Brain pericyte (primary cell): ENCODE results near the gene ANXA8.
"Not testable (repeated sequence)": the region's sequence is repeated elsewhere in the genome, so short reads cannot be mapped to it uniquely, and the experiment has no call there.

Experiments
- DNase-seq: peaks from one replicate; pipeline ENCODE4 v3.0.0-alpha.2; 2012; ENCODE audit warnings: low read depth, low spot score

The ANXA8 gene, protein sequence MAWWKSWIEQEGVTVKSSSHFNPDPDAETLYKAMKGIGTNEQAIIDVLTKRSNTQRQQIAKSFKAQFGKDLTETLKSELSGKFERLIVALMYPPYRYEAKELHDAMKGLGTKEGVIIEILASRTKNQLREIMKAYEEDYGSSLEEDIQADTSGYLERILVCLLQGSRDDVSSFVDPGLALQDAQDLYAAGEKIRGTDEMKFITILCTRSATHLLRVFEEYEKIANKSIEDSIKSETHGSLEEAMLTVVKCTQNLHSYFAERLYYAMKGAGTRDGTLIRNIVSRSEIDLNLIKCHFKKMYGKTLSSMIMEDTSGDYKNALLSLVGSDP

DNA sequence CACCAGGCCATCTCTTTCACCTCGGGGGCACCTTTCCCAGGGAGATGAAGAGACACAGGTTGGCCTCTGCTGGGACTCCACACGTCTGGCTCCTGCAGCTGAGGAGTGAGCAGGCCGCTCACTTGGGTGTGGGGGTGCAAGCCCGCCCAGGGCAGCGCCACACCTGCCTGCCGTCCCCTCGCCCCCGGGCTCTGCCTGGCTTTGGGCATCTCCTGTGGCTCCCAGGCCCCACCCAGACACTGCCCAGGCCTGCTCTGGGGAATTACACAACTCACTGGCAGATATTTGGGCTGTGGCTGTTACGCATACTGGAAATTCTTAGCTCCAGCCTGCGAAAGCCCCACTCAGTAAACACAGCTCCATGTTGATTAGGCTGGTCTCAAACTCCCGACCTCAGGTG, at the start of gene ANXA8:
ANXA8 (minus strand) TSS at position 193 of the 400 bp plus-strand sequence; CDS start at position 11, 182 bp downstream.
- DNase-seq = not testable (repeated sequence)

DNA sequence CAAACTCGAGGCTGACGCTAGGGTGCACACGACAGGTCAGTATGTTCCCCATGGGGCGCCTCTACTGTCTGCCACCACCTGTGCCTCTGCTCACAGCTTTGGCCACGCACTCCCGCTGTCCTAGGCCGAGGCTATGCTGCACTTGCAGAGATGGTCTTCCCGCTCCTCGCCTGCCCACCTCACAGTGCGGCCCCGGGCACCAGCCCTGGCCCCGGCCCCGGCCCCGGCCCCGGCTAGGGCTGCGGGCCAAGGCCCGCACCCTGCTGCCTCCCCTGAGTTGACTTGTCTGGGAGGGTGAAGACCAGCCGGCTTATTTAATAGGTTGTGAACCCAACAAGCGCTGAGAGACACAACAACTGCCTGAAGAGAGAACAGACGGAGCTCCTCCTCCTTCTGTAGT, 39.6 kb upstream of the ANXA8 start, which contains the start of gene AGAP9:
AGAP9 (minus strand) TSS at position 164 of the 400 bp plus-strand sequence; CDS start at position 52, 112 bp downstream.
- DNase-seq = not testable (repeated sequence)

DNA sequence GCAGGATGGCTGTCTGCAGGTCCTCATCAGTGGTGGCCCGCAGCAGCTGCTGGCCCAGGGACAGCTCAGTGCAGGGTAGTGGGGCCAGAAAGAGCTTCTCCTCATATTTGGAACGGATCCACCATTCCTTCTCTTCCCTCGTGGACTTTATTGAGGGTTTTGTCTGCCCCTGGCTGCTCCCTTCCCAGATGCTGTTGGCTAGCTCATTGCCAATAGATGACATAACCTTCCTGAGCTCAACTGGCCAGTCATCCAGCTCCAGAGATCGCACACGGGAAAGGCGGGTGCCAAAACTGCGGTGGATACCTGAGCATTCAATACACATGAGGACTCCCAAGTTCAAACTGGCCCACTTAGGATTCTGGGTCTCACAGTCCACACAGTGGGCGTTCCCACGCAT, 18.4 kb upstream of the ANXA8 start:
- not testable (repeated sequence) for DNase-seq

DNA sequence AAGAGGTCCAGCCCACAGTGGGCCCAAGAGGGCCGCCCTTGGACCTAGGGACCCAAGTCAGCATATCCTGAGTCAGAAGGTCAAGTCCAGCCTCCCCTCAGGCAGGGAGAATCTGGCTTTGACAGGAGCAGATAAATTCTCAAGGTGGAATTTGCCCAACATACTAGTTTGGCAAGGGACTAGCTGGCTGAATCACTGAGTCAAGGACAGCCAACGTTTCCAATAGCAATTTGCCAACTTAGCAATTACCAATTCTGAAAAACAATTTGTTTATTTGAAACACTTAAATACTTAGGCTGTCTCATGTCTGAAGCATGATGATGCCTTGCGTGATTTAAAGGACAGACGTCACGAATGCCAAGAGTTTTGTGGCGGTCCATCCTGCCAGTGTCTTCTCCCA, 10.3 kb upstream of the ANXA8 start:
- DNase-seq = not testable (repeated sequence)

DNA sequence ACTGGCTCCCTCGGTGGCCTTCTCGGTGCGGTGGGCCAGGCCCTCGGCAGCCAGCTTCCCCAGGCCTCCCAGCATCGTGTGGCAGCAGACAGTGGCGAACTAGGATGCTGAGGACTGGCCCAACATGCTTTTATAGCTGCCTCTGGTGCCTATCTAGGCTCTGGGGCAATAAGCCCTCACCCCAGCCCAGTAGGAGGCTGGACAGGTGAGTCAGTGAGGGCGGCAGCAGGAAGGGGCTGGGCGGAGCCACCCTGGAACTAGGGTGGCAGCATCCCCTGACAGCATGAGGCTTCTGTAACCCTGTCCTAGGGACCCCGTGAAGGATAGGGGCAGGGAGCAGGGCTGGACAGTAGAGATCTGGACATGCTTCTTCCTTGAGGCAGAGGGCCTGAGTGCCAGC, 7.7 kb upstream of the ANXA8 start, which contains the start of gene FAM25G:
FAM25G (minus strand) TSS at position 101 of the 400 bp plus-strand sequence; CDS start at position 75, 26 bp downstream.
- not testable (repeated sequence) for DNase-seq

DNA sequence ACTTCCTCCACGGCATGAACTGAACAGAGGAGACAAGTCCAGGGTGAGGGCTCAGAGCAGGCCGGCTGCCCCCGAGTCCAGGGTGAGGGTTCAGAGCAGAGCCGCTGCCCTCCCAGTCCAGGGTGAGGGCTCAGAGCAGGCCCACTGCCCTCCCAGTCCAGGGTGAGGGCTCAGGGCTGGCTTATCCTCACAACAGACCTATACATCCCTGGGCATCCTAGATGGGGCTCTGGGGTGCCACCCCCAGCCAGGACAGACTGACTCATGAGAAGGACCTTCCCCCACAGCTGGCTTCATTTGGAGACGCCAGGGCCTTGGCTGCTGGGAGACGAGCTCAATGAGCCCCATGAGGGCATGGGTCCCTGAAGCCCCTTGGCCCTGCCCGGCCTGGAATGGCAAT, 5.7 kb upstream of the ANXA8 start:
- DNase-seq = not testable (repeated sequence)

DNA sequence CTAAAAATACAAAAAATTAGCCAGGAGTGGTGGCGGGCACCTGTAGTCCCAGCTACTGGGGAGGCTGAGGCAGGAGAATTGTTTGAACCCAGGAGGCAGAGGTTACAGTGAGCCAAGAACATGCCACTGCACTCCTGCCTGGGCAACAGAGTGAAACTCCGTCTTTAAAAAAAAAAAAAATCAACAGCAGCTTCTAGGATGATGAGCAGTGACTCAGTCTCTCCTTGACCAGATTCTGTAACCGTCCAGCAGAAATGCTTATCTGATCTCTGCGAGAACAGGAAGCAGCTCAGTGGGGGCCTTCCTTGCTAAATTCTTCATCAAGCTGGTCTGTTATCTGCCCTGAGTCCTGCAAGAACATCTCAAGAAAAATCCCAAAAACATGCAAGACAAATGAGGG, 2.0 kb upstream of the ANXA8 start:
- DNase-seq = not testable (repeated sequence)

DNA sequence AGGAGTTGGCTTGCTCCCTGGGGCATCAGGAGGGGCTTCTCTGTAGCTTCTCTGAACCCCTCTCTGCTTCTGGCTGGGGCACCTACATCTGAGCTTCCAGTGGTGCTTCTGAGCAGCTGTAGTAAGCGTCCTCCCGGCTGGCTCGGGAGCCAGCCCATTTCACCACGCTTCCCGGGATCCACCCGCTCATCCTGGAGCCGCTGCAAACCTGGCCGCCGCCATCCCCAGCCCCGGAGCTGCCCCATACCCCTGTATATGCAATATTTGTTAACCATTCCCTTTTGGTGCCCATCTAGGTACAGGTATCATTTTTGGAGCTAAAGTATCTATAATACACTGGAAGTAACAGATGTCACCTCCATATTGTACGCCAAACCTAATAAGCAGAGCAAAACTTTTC, 871 bp upstream of the ANXA8 start:
- not testable (repeated sequence) for DNase-seq

DNA sequence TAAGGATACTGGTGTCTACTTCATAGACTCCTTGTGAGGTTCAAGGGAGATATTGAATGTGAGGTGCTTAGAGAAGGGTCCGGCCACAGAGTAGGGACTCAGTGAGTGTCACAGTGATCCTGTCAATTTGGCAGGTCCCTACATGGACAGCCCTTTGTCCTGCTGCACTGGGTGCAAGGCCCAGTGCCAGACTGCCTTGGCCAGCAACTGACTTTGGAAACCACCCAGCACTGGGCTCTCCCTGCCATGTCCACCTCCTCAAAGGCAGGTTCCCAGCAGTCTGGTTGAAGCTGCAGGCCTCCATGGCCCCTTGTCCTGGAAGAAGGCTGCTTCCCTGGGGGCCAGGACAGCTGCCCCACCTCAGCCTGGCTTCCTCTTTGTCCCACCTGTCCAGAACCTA, 1.5 kb downstream of the ANXA8 start:
- not testable (repeated sequence) for DNase-seq

DNA sequence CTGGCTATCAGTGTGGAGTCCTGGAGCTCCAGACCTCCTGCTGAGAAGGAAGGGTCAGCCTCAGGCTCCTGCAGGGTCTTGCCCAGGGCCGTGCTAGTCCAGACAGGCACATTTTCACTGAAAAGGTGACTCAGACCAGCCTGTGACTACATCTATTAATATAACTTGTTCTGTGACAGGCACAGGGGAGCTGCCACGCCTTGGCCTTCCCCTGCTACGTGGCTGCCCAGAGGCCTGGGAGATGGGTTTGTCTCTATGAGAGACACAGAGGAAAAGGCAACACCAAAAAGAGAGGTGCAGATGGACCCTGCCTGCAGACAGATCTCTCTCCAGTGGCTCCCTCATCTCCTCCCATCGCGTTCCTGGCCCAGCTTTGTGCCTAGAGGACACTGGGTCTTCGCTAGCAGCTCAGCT, 2.1 kb downstream of the ANXA8 start:
- DNase-seq = not testable (repeated sequence)

DNA sequence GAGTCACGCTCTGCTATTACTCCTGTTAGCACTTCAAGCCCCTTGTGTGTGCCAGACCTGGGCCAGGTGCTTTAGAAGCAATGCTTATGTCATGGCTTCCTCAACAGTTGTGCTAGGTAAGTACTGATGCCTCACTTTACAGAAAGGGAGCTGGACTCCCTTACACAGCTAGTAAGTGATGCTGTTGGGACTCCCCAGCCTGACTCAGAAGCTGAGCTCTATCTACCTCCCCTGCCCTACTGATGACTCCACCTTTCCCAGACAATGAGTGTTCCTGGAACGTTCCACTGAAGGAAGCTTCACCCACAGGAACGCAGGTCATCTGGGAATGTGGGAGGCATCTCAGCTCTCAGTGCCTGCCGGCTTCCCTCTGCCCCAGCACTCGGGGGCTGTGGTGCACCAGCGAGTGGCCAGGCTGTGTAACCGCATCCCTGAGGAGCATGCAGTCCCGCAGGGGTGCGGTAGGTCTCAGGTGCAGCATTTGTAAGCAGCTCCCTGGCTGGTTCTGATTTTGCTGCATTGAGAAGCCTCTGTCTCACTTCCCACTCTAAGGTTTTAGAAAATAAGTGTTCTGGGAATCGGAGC, 2.6 kb downstream of the ANXA8 start:
- DNase-seq = not testable (repeated sequence)

DNA sequence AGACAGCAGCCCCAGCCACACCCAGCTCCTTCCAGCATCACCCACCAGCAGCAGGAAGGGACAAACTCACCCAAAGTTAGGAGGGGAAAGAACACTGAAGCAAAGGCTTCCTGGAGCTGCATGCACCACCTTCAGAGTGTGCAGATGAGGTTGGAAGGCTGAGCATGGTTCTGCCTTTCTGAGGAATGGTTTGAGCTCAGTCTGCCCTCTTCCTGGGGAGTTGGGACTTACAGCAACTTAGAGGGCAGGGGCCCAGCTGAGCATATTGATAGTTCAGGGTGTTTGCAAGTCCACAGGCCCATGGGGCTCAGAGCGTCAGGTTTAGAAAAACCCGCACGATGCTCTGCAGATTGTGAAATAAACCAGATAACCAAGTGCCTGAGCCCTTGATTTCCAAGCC, 3.8 kb downstream of the ANXA8 start:
- not testable (repeated sequence) for DNase-seq

DNA sequence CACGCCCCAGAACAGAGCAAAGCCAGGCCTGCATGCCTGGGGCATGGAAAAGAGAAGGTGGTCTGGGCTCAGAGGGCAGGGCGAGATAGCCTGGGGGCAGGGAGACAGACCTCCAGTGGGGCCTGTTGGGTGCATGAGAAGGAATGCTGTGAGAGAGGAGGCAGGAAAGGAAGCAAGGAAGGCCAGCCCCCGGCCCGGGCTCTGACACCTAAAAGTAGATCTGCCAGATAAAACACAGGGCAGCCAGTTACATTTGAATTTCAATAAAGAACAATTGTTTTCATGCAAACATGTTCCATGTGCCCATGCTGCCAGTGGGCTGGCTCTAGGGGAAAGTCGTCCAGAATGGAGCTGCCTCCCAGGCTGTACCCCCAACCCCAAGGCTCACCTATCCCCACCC, 5.8 kb downstream of the ANXA8 start:
- DNase-seq = not testable (repeated sequence)

DNA sequence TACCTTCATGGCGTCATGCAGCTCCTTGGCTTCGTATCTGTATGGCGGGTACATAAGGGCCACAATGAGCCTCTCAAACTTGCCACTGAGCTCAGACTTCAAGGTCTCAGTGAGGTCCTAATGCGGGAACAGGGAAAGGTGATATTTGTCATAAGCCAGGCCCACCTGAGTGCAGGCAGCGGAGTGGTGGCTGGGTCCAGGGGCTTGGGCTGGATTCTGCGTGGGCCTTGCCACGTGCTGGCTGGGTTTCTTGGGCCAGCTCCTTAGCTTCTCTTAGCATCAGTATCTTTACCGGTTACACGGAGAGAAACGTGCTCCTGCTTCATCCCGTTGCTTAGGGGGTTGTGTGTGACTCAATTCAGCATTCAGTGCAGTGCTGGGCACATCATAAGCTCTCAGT, 6.8 kb downstream of the ANXA8 start:
- DNase-seq = not testable (repeated sequence)

DNA sequence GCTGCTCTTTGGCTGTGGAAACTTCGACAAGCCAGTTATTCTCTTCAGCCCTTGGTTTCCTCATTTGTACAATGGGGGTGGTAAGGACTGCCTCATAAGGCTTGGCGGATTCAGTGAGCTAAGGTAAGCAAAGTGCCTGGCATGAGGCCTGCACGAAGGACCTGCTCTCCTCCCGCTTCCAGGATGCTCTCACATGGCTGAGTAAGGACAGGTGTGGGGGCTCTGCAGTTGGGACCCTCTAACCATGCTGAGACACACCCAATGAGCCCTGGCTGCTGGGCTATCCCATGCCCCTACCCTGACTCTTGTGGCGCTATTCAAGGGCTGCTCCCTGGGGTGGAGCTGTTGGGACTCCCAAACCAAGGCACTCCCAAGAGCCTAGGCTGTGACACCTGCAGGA, 8.8 kb downstream of the ANXA8 start:
- DNase-seq = not testable (repeated sequence)

DNA sequence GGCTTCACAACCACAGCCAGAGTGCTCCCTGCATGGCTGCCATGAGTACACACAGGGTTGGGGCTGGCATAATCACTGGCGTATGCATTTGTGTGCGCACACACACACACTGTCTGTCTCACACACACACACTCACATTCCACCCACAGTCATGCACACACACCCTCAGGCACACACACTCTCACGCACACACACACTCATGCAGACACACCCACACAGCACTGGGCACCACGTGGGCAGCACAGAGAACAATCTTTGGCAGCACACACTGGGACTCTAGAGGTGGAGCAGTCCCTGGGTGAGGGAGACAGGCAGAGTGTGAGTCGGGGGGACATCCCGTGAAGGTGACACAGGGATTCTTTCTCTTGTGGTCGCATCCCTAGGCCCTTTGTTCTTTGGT, 10.4 kb downstream of the ANXA8 start:
- DNase-seq = not testable (repeated sequence)

DNA sequence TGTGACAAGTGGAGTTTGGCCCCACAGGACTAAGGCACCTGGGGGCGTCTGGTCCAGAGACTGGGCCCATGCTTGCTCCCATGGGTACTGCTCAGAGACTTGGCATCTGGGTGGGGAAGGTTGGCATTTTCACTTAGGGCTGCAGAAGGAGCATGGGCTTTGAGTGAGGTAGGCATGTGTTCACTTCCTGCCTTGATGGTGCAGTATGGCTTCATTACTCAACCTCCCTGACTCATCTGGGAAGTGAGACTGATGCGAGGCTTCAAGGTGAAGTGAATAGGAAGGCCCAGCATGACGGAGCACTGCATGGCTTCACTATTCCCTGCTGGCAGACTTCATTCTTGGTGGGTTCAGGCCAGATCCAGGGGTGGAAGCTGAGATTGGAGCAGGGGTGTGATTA, 11.3 kb downstream of the ANXA8 start:
- not testable (repeated sequence) for DNase-seq

DNA sequence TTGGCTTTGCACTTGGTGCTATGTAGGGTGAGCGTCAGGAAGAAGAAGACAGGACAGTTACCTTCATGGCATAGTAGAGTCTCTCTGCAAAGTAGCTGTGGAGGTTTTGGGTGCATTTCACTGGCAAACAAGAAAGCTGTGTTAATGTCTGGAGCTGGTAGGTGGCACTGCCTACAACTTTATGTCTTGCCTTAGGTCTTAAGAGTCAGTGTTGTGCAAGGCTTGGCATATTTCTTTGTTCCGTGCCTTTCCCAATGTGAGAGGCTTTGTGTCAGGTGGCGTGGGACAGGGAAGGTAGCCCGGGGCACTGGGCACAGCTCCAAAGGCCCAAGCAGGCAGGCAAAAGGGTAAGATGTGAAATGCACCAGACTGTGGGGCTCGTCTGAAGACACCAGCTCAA, 11.8 kb downstream of the ANXA8 start:
- DNase-seq = not testable (repeated sequence)

DNA sequence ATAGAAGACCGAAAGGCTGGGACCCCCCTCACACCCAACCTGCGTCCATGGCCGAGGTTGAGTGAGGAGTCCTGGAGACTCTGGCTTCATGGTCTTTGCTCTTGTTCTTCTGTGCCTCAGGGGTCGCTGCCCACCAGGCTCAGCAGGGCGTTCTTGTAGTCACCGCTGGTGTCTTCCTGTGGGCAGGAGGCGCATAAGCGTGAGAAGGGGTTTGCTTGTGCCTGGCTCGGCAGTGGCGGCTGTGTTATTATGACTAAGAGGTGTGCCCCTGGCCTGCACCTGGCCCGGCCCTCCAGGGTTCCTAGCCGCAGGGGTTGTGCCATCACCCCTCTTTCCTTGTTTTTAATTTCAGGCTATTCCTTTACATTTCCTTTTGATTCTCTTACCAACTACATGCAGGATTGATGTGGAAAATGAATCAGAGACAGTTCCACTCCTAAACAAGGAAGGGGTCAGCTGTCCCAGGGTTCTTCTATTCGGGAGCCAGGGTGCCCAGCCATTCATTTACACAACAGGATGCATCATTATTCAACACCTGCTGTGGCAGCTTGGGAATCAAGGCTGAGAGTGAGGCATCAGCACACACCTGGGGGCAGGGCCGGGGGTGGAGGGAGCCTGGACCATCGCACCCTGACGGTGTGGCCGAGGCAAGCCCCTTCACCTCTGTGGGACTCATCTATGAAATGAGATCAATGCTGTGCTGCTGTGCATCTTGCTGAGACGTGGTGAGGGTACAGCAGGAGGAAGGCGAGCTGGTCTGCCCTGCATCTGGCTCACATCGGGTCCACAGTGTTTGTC, 15.0 kb downstream of the ANXA8 start:
- not testable (repeated sequence) for DNase-seq

DNA sequence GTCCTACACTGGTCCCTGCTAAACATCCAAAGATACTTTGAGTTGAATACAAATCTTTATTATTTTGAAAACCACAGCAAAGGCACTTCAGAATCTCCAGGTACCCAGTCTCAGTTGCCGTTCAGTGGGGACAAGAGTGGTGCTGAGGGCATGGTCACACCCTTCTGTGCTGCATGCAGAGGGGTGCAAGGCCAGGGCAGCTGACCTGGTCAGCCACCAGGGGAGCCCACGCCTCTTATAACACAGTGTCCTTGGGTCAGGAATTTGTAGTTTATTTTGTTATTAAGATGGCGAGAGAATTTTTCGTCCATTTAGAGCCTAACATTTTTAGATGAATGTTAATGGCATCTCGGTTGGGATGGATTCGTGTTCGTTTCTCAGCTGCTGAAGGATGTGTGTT, 16.0 kb downstream of the ANXA8 start:
- DNase-seq = not testable (repeated sequence)

DNA sequence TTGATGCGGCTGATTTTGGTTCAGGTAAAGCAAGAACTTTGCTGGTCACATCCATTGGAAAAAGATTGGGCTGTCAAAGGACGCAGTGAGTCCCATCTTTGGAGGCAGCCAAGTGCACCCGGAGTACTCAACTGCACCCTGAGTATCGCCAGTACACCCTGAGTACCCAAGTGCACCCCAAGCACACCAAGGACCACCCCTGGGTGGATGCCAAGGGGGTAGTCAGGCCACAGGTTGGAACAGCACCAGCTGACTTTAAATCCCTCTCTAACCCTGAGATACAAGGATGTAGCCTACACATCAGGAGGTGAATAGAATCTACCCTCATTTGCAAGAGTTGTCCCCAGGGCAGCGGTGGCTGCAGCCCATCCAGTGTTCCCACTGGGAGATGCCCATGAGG, 16.5 kb downstream of the ANXA8 start:
- not testable (repeated sequence) for DNase-seq
